Head of caudate nucleus (tissue), 42 donors: Measurements from ENCODE around the gene EME1.
A peak's percentile ranks its signal among the peaks of the same experiment; 100 is the strongest.
"Not testable (repeated sequence)": the region's sequence is repeated elsewhere in the genome, so short reads cannot be mapped to it uniquely, and the experiment has no call there.

Source experiments
- DNase-seq, 42 donors: peaks; one replicate each; pipeline versions ENCODE4 v3.0.0 to v3.0.0-alpha.2; 2020 to 2021; ENCODE audit warnings: mixed read lengths in 7 of 42
- intact Hi-C: fragments of 100-400 bp; cut with DNase I; formaldehyde crosslinking; loops from one replicate; pipeline ENCODE4 v1.15.0; 2022

EME1 gene

GRCh38 chr17:50372758-50373556 lies at the start of gene EME1, which contains the start of gene MRPL27:
TSS of gene EME1 (plus strand) at chr17:50373229. CDS start at chr17:50375209, 1,980 bp downstream.
TSS of gene MRPL27 (minus strand) at chr17:50373184. CDS start at chr17:50373170, 14 bp downstream.
- intact Hi-C loops, result no loop called here
- DNase-seq, result peak; percentile 84 to 96 (median 90)

GRCh38 chr17:50325906-50326305 lies 47.1 kb upstream of the EME1 start:
- intact Hi-C loops, result no loop called here
- no peak for DNase-seq

GRCh38 chr17:50326831-50327364 lies 46.1 kb upstream of the EME1 start:
- intact Hi-C loops, result no loop called here
- no peak for DNase-seq

GRCh38 chr17:50328363-50329325 lies 44.4 kb upstream of the EME1 start:
- intact Hi-C loops, result no loop called here
- DNase-seq, result no peak

GRCh38 chr17:50329716-50330115 lies 43.3 kb upstream of the EME1 start:
- DNase-seq, result no peak
- intact Hi-C loops, result no loop called here

GRCh38 chr17:50330151-50330775 lies 42.8 kb upstream of the EME1 start:
- peak in 1 of 42 donors; percentile 0 for DNase-seq
- intact Hi-C loops, result no loop called here

- DNase-seq, result peak in 1 of 42 donors; percentile 4
- intact Hi-C loops, result no loop called here
These were observed 41.8 kb upstream of the EME1 start for GRCh38 chr17:50331085-50331791.

- intact Hi-C loops, result no loop called here
- peak in 1 of 42 donors; percentile 15 for DNase-seq
These were observed 40.8 kb upstream of the EME1 start for GRCh38 chr17:50332196-50332595.

- DNase-seq, result peak in 2 of 42 donors; percentile 8 to 23
- intact Hi-C loops, result not testable (repeated sequence)
These were observed 39.6 kb upstream of the EME1 start for GRCh38 chr17:50333291-50334057.

- DNase-seq, result no peak
- intact Hi-C loops, result no loop called here
These were observed 35.1 kb upstream of the EME1 start for GRCh38 chr17:50337956-50338355.

GRCh38 chr17:50338645-50339044 lies 34.4 kb upstream of the EME1 start:
- intact Hi-C loops, result no loop called here
- no peak for DNase-seq

GRCh38 chr17:50339381-50339780 lies 33.6 kb upstream of the EME1 start:
- no peak for DNase-seq
- intact Hi-C loops, result no loop called here

- peak in 3 of 42 donors; percentile 15 to 30 (median 26) for DNase-seq
- intact Hi-C loops, result no loop called here
These were observed 28.2 kb upstream of the EME1 start for GRCh38 chr17:50344731-50345365.

GRCh38 chr17:50345432-50346312 lies 27.4 kb upstream of the EME1 start, which contains the start of gene XYLT2:
TSS of gene XYLT2 (plus strand) at chr17:50346126. CDS start at chr17:50346141, 15 bp downstream.
- intact Hi-C loops, result no loop called here
- peak; percentile 57 to 95 (median 87) for DNase-seq

- peak in 21 of 42 donors; percentile 11 to 58 (median 36) for DNase-seq
- intact Hi-C loops, result no loop called here
These were observed 26.5 kb upstream of the EME1 start for GRCh38 chr17:50346313-50347116.
